IMR-90 (cell line): ENCODE results near the gene TMEM181.

Source experiments
- MAFK ChIP-seq: IDR thresholded peaks from 2 replicates; pipeline ENCODE4 v1.6.1; 2012; ENCODE audit warnings: low read depth, low read length, improper control_type of control experiment
- MAZ ChIP-seq: IDR thresholded peaks from 2 replicates; pipeline ENCODE4 v1.6.1; 2012; ENCODE audit warnings: low read depth, mild to moderate bottlenecking, low read length, improper control_type of control experiment, moderate library complexity, borderline replicate concordance
- MXI1 ChIP-seq: IDR thresholded peaks from 2 replicates; pipeline ENCODE4 v1.6.1; 2012; ENCODE audit warnings: low read depth, mild to moderate bottlenecking, low read length, moderate library complexity, borderline replicate concordance
- POLR2A ChIP-seq: IDR thresholded peaks from 2 replicates; pipeline ENCODE4 v1.6.1; 2012; ENCODE audit warnings: mild to moderate bottlenecking, low read depth, low read length
- RAD21 ChIP-seq: IDR thresholded peaks from 2 replicates; pipeline ENCODE4 v1.6.1; 2012; ENCODE audit warnings: low read length, improper control_type of control experiment
- RFX5 ChIP-seq: IDR thresholded peaks from 2 replicates; pipeline ENCODE4 v1.8.0; 2012; ENCODE audit warnings: low read depth, mild to moderate bottlenecking, low read length, moderate library complexity
- TF ChIP-seq, protein P1 (sequence below): conservative IDR thresholded peaks from 2 replicates; pipeline ENCODE4 v1.5.1; 2012; ENCODE audit warnings: mild to moderate bottlenecking, low read depth, low read length, improper control_type of control experiment
- TF ChIP-seq, protein P2 (sequence below): fragments of 150-350 bp; IDR thresholded peaks from 2 replicates; pipeline ENCODE4 v1.6.1; 2016; ENCODE audit warnings: low read depth, mild to moderate bottlenecking, low read length, moderate library complexity, borderline replicate concordance
- TF ChIP-seq, protein P3 (sequence below): fragments of 150-350 bp; IDR thresholded peaks from 2 replicates; pipeline ENCODE4 v1.6.1; 2017; ENCODE audit warnings: mild to moderate bottlenecking, antibody characterized with exemption, low read length, low read depth

DNA sequence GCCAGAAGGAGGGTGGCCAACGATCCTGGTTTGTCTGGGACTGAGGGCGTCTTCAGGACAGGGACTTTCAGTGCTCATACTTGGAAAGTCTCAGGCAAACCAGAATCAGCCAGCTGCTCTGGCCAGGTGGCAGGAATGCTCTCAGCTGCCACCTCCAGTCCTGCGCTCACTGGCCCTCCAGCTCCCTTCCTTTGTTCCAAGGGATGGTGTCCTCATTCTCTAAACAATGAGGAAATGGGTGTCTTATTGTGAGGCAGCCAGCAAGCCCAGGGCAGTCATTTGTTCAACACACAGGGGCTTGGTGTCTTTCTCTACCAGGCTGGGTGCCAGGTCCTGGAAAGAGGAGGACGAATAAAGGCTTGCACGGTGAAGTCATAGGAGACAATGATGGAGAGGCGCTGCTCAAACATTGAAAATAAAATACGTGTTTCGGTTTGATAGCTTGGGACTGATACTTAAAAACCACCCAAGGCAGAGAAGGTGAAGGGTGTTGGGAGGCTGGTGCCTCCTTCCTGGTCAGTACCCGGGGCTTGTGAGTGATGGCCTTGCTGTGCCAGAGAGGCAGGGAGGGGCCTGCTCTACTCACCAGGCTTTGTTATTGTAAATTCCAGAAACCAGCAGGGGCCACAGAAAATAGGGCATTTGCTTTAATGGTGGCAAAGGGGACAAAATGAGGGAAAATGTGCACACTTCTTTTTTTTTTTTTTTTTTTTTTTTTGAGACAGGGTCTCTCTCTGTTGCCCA is 11.3 kb upstream of the TMEM181 start:
- TF ChIP-seq, protein P1, sequence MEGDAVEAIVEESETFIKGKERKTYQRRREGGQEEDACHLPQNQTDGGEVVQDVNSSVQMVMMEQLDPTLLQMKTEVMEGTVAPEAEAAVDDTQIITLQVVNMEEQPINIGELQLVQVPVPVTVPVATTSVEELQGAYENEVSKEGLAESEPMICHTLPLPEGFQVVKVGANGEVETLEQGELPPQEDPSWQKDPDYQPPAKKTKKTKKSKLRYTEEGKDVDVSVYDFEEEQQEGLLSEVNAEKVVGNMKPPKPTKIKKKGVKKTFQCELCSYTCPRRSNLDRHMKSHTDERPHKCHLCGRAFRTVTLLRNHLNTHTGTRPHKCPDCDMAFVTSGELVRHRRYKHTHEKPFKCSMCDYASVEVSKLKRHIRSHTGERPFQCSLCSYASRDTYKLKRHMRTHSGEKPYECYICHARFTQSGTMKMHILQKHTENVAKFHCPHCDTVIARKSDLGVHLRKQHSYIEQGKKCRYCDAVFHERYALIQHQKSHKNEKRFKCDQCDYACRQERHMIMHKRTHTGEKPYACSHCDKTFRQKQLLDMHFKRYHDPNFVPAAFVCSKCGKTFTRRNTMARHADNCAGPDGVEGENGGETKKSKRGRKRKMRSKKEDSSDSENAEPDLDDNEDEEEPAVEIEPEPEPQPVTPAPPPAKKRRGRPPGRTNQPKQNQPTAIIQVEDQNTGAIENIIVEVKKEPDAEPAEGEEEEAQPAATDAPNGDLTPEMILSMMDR = no peak
- no peak for TF ChIP-seq MXI1
- TF ChIP-seq, protein P2, sequence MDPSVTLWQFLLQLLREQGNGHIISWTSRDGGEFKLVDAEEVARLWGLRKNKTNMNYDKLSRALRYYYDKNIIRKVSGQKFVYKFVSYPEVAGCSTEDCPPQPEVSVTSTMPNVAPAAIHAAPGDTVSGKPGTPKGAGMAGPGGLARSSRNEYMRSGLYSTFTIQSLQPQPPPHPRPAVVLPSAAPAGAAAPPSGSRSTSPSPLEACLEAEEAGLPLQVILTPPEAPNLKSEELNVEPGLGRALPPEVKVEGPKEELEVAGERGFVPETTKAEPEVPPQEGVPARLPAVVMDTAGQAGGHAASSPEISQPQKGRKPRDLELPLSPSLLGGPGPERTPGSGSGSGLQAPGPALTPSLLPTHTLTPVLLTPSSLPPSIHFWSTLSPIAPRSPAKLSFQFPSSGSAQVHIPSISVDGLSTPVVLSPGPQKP = no peak
- TF ChIP-seq MAZ = no peak
- TF ChIP-seq, protein P3, sequence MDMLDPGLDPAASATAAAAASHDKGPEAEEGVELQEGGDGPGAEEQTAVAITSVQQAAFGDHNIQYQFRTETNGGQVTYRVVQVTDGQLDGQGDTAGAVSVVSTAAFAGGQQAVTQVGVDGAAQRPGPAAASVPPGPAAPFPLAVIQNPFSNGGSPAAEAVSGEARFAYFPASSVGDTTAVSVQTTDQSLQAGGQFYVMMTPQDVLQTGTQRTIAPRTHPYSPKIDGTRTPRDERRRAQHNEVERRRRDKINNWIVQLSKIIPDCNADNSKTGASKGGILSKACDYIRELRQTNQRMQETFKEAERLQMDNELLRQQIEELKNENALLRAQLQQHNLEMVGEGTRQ = no peak
- TF ChIP-seq MAFK = no peak
- TF ChIP-seq RFX5 = no peak
- no peak for TF ChIP-seq RAD21
- TF ChIP-seq POLR2A = no peak
